HL-60 (cell line): ENCODE results near the gene ALK.

Experiments used
- DNase-seq, 2 experiments: peaks; one replicate each; pipeline ENCODE4 v3.0.0-alpha.2; 2010 to 2020; ENCODE audit warnings: low read depth in 1 of 2, low spot score in 1 of 2
- H3K27ac ChIP-seq: fragments of 250-450 bp; sonication (Bioruptor Pico); replicated peaks from 2 replicates; pipeline ENCODE4 v1.5.1; 2020; ENCODE audit warnings: mild to moderate bottlenecking, moderate library complexity
- H3K27me3 ChIP-seq: fragments of 250-450 bp; sonication (Bioruptor Pico); 2 replicates; pipeline ENCODE4 v1.5.1; 2021; ENCODE audit warnings: mild to moderate bottlenecking, moderate library complexity; ENCODE audit not compliant: insufficient read depth, poor library complexity, severe bottlenecking
- H3K4me3 ChIP-seq: replicated peaks from 2 replicates; pipeline ENCODE4 v1.5.1; 2011; ENCODE audit warnings: mild to moderate bottlenecking, control low read depth, low read length; ENCODE audit not compliant: insufficient read depth
- GABPA ChIP-seq: IDR thresholded peaks from 2 replicates; pipeline ENCODE4 v1.6.1; 2012; ENCODE audit warnings: low read depth
- POLR2AphosphoS5 ChIP-seq: IDR thresholded peaks from 2 replicates; pipeline ENCODE4 v1.6.1; 2012; ENCODE audit warnings: low read depth
- SPI1 ChIP-seq: IDR thresholded peaks from 2 replicates; pipeline ENCODE4 v1.6.1; 2012; ENCODE audit warnings: low read depth, mild to moderate bottlenecking, borderline replicate concordance
- TF ChIP-seq, protein P1 (sequence below): IDR thresholded peaks from 2 replicates; pipeline ENCODE4 v1.6.1; 2012; ENCODE audit warnings: low read depth; ENCODE audit not compliant: insufficient replicate concordance
- TF ChIP-seq, protein P2 (sequence below): IDR thresholded peaks from one replicate; pipeline ENCODE4 v1.5.1; 2011; ENCODE audit warnings: low read length, control low read depth, inconsistent platforms; ENCODE audit not compliant: insufficient read depth

ALK gene

DNA sequence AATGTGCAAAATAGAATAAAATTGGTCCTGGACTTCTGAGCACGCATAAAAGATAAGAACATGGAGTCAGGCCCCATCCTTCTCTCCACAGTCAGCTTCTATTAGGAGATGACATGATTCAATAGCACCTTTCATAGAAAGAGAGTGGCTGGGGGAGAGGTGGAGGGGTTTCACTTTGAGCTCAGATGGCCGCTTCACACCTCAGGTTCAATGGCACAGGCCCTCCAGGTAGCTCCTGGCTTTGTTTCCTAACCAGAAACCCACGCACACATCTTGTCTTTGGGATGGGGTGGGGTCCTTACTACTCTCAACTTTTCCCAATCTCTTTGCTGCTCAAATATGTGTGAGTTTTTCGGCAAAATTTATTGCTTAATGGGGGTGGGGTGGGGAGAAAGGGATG lies 473.9 kb downstream of the ALK start:
- H3K27ac ChIP-seq, result no peak overlapping the region
- H3K27me3 ChIP-seq, result no peaks in the 10 kb centered on the region
- TF ChIP-seq, protein P1, sequence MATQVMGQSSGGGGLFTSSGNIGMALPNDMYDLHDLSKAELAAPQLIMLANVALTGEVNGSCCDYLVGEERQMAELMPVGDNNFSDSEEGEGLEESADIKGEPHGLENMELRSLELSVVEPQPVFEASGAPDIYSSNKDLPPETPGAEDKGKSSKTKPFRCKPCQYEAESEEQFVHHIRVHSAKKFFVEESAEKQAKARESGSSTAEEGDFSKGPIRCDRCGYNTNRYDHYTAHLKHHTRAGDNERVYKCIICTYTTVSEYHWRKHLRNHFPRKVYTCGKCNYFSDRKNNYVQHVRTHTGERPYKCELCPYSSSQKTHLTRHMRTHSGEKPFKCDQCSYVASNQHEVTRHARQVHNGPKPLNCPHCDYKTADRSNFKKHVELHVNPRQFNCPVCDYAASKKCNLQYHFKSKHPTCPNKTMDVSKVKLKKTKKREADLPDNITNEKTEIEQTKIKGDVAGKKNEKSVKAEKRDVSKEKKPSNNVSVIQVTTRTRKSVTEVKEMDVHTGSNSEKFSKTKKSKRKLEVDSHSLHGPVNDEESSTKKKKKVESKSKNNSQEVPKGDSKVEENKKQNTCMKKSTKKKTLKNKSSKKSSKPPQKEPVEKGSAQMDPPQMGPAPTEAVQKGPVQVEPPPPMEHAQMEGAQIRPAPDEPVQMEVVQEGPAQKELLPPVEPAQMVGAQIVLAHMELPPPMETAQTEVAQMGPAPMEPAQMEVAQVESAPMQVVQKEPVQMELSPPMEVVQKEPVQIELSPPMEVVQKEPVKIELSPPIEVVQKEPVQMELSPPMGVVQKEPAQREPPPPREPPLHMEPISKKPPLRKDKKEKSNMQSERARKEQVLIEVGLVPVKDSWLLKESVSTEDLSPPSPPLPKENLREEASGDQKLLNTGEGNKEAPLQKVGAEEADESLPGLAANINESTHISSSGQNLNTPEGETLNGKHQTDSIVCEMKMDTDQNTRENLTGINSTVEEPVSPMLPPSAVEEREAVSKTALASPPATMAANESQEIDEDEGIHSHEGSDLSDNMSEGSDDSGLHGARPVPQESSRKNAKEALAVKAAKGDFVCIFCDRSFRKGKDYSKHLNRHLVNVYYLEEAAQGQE, result no peak
- TF ChIP-seq GABPA (no peak), SPI1 (no peak)
- H3K4me3 ChIP-seq, result no peak overlapping the region
- no peak for DNase-seq

DNA sequence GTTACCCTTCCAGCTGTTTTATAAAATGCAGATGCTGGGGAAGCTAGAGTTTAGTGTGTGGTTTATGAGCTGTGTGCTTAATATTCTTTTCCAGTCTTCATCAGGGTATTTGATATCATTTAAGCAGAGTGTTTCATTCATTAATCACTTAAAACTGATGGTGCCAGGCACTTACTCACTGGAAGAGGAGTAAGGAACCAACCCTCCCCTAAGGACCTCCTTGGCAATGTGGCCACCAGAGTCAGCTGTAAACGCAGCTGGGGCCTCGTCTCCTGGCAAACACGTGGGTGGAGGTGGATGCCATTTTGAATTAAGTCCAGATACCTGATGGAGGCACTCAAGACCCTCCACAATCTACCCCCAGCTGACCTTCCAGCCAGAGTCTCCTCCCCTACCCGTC lies 474.5 kb downstream of the ALK start:
- no peak overlapping the region for H3K4me3 ChIP-seq
- no peak for TF ChIP-seq GABPA
- TF ChIP-seq, protein P1, result no peak
- no peak for TF ChIP-seq POLR2AphosphoS5
- TF ChIP-seq, protein P2, sequence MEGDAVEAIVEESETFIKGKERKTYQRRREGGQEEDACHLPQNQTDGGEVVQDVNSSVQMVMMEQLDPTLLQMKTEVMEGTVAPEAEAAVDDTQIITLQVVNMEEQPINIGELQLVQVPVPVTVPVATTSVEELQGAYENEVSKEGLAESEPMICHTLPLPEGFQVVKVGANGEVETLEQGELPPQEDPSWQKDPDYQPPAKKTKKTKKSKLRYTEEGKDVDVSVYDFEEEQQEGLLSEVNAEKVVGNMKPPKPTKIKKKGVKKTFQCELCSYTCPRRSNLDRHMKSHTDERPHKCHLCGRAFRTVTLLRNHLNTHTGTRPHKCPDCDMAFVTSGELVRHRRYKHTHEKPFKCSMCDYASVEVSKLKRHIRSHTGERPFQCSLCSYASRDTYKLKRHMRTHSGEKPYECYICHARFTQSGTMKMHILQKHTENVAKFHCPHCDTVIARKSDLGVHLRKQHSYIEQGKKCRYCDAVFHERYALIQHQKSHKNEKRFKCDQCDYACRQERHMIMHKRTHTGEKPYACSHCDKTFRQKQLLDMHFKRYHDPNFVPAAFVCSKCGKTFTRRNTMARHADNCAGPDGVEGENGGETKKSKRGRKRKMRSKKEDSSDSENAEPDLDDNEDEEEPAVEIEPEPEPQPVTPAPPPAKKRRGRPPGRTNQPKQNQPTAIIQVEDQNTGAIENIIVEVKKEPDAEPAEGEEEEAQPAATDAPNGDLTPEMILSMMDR, result no peak
- TF ChIP-seq SPI1, result no peak
- H3K27me3 ChIP-seq, result no peaks in the 10 kb centered on the region
- H3K27ac ChIP-seq, result no peak overlapping the region
- DNase-seq, result no peak

DNA sequence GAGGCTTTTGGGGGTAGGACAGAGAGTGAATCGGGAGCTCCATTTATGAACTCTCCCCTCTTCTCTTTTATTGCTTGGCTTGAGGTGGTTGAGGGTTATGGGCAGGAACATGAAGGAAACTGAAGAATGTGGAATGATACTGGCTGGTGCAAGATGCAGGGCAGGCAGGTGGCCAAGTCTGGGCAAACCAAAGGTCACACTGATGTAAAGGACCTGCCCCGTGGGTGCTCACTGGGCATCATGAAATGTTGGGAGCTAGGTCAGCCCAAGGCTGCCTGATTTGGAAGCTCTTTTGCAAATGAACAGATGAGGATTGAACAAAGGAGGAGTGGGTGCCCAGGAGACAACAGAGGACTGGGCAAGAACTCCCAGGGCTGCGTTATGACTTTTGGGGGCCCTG lies 477.2 kb downstream of the ALK start:
- no peak for TF ChIP-seq GABPA
- H3K27ac ChIP-seq, result no peak overlapping the region
- no peaks in the 10 kb centered on the region for H3K27me3 ChIP-seq
- DNase-seq, result no peak
- no peak overlapping the region for H3K4me3 ChIP-seq

DNA sequence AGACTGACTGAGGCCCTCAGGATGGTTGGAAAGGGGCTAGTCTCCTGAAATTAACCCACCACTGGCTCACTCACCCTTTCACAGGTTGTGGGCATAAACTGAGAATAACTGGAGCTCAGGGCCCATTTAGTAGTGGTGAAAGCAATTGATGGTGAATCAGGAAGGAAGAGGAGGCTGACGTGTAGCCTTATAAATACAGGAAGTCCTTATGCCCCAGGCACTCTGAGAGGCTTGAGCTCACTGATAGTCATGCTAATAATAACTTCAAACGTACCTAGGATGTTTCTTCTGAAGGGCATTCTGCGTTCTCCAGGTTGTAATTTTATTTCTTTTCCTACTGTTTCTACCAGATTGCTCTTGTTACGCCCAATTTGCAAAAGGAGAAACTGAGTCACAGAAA lies 477.8 kb downstream of the ALK start:
- H3K4me3 ChIP-seq, result no peak overlapping the region
- no peaks in the 10 kb centered on the region for H3K27me3 ChIP-seq
- no peak overlapping the region for H3K27ac ChIP-seq
- no peak for DNase-seq
- TF ChIP-seq POLR2AphosphoS5, result no peak

DNA sequence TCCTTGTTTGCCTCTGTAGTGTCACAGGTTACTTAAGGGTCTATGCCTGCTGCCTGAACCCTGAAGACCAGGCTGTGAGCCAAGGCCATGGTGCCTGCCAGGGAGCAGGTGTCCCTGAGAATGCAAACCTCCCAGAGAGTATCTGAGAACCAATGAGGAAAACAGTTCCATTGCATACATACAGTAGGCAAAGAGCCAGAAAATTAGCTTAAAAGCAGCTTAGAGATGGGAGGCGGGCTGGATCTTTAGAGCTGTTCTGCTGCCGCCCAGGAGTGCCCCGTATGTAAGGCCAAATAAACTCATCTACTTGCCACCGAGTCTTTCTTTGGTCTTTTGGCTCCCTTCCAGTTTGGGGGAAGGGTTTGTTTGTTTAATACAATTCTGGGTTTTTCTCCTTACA lies 478.2 kb downstream of the ALK start:
- Histone ChIP-seq H3K4me3 (no peak overlapping the region), H3K27ac (no peak overlapping the region), H3K27me3 (no peaks in the 10 kb centered on the region)
- DNase-seq, result no peak
- TF ChIP-seq, protein P1, result no peak
- TF ChIP-seq SPI1, result no peak
- TF ChIP-seq, protein P2, result no peak
- TF ChIP-seq GABPA, result no peak
- no peak for TF ChIP-seq POLR2AphosphoS5
